ENCODE results near the gene UBIAD1. TPM values are rescaled to one million over a fixed set of nuclear protein-coding genes. Genes with fewer than 3 reads are reported as not detected.

The UBIAD1 gene
- total RNA-seq, 1 donor from 2014 or later = 10.5 TPM

- Histone ChIP-seq H3K36me3 (peaks cover 8% of the 10 kb centered on the region), H3K27me3 (ENCODE audit: low read depth) (no peaks in the 10 kb centered on the region), H3K9me3 (no peaks in the 10 kb centered on the region), H3K4me1 (peaks cover 34% of the 10 kb centered on the region), H3K4me3 (peak overlapping the region; percentile 45), H3K27ac (no peak overlapping the region)
- DNase-seq (no peak), ATAC-seq (no peak)
- no peak for TF ChIP-seq CTCF (IDR thresholded peaks at IDR 0.05)
- intact Hi-C loops (cut with DNase I) = no loop called here
Measured at GRCh38 chr1:11272544-11272831, 510 bp upstream of the UBIAD1 start.

- Histone ChIP-seq H3K4me3 (peak overlapping the region; percentile 71), H3K4me1 (peaks cover 34% of the 10 kb centered on the region), H3K36me3 (peaks cover 20% of the 10 kb centered on the region), H3K27me3 (ENCODE audit: low read depth) (no peaks in the 10 kb centered on the region), H3K9me3 (no peaks in the 10 kb centered on the region), H3K27ac (peak overlapping the region; percentile 96)
- intact Hi-C loops (cut with DNase I) = no loop called here
- ATAC-seq (peak; percentile 50 to 55), DNase-seq (no peak)
- no peak for TF ChIP-seq CTCF (IDR thresholded peaks at IDR 0.05)
Measured at GRCh38 chr1:11273595-11274234, 717 bp downstream of the UBIAD1 start.

GRCh38 chr1:11279152-11279551 is 6.2 kb downstream of the UBIAD1 start:
- Histone ChIP-seq H3K4me3 (no peak overlapping the region), H3K9me3 (no peaks in the 10 kb centered on the region), H3K27ac (no peak overlapping the region), H3K27me3 (ENCODE audit: low read depth) (no peaks in the 10 kb centered on the region), H3K36me3 (peaks cover 34% of the 10 kb centered on the region), H3K4me1 (peaks cover 53% of the 10 kb centered on the region)
- no peak for TF ChIP-seq CTCF (IDR thresholded peaks at IDR 0.05)
- intact Hi-C loops (cut with DNase I) = no loop called here
- ATAC-seq (no peak), DNase-seq (no peak)

- Histone ChIP-seq H3K27ac (no peak overlapping the region), H3K4me1 (peaks cover 48% of the 10 kb centered on the region), H3K4me3 (no peak overlapping the region), H3K36me3 (peaks cover 34% of the 10 kb centered on the region), H3K9me3 (no peaks in the 10 kb centered on the region), H3K27me3 (ENCODE audit: low read depth) (no peaks in the 10 kb centered on the region)
- ATAC-seq (no peak), DNase-seq (no peak)
- intact Hi-C loops (cut with DNase I) = no loop called here
- no peak for TF ChIP-seq CTCF (IDR thresholded peaks at IDR 0.05)
Measured at GRCh38 chr1:11279630-11280029, 6.6 kb downstream of the UBIAD1 start.

GRCh38 chr1:11280719-11281376 is 7.8 kb downstream of the UBIAD1 start:
- intact Hi-C loops (cut with DNase I) = no loop called here
- ATAC-seq (no peak), DNase-seq (no peak)
- no peak overlapping the region for H3K4me3 ChIP-seq
- H3K36me3 ChIP-seq = peaks cover 41% of the 10 kb centered on the region
- no peaks in the 10 kb centered on the region for H3K27me3 ChIP-seq (ENCODE audit: low read depth)
- H3K27ac ChIP-seq = peak overlapping the region; percentile 56
- TF ChIP-seq CTCF (IDR thresholded peaks at IDR 0.05) = no peak
- no peaks in the 10 kb centered on the region for H3K9me3 ChIP-seq
- H3K4me1 ChIP-seq = peaks cover 36% of the 10 kb centered on the region
